ENCODE measurements around the gene ABTB1. TPM values are rescaled to one million over a fixed set of nuclear protein-coding genes. Genes with fewer than 3 reads are reported as not detected.

ABTB1 gene
- total and polyA plus RNA-seq, 2 donors (not counting 1 experiment from before 2014, with no cell fraction given): 141 to 259 TPM

DNA sequence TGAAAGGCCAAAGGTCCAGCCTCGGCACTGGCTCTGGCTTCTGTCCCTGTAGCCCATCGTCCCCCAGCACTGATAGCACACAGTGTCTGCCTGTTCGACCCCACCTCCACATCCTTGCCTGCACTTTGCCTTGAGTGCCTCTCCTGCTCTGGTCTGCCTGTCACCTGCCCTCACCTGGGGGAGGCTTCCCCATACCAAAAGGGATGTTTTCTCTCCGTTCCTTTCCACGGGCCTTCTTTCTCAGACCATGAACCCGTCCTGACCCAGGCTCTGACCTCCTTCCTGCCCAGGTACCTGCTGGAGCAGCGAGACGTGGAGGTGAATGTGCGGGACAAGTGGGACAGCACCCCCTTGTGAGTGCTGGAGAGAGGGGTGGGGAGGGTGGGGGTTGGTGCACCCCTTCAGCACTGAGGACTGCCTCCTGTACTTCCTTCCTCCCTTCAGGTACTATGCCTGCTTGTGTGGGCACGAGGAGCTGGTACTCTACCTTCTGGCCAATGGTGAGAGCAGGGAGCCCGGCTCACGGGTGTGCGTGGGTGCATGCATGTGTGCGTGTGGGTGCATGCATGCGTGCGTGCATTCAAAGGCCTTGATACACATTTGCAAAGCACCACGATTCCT is 1.5 kb downstream of the ABTB1 start:
- no peak for ATAC-seq (ENCODE audit: low read depth)
- TF ChIP-seq EZH2 (IDR thresholded peaks at IDR 0.05; ENCODE audit: borderline replicate concordance, insufficient read depth, low read depth, low read length, poor library complexity, severe bottlenecking): no peak
- TF ChIP-seq, protein P1, sequence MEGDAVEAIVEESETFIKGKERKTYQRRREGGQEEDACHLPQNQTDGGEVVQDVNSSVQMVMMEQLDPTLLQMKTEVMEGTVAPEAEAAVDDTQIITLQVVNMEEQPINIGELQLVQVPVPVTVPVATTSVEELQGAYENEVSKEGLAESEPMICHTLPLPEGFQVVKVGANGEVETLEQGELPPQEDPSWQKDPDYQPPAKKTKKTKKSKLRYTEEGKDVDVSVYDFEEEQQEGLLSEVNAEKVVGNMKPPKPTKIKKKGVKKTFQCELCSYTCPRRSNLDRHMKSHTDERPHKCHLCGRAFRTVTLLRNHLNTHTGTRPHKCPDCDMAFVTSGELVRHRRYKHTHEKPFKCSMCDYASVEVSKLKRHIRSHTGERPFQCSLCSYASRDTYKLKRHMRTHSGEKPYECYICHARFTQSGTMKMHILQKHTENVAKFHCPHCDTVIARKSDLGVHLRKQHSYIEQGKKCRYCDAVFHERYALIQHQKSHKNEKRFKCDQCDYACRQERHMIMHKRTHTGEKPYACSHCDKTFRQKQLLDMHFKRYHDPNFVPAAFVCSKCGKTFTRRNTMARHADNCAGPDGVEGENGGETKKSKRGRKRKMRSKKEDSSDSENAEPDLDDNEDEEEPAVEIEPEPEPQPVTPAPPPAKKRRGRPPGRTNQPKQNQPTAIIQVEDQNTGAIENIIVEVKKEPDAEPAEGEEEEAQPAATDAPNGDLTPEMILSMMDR (IDR thresholded peaks at IDR 0.05): no peak
- ChIA-PET CTCF (no interaction called here), POLR2A (no interaction called here)
- 94% methylated on average over 10 of the region's 17 CpGs for WGBS (ENCODE audit: insufficient coverage)
- H3K27me3 ChIP-seq (replicated peaks in 1 of 4; ENCODE audit: control extremely low read depth in 1 of 4, control insufficient read depth in 3 of 4, insufficient read depth in 4 of 4, low read length in 3 of 4): no peaks in the 10 kb centered on the region
- H2AFZ ChIP-seq (ENCODE audit: insufficient read depth, low read depth, low read length, poor library complexity, severe bottlenecking): no peak overlapping the region
- Mint-ChIP-seq H3K4me1 (peaks cover 29% of the 10 kb centered on the region), H3K9me3 (ENCODE audit: insufficient read depth) (no peaks in the 10 kb centered on the region), H3K4me3 (peak overlapping the region; percentile 90), H3K27me3 (no peaks in the 10 kb centered on the region), H3K27ac (peak overlapping the region; percentile 84)
- H3K4me3 ChIP-seq (ENCODE audit: control extremely low read depth in 1 of 5, extremely low read depth in 1 of 5, insufficient read depth in 1 of 5, low read depth in 2 of 5, low read length in 4 of 5): peak overlapping the region in 1 of 5 experiments; percentile 41
- H3K27ac ChIP-seq (ENCODE audit: low read length in 2 of 2): no peak overlapping the region
- DNase-seq: no peak
- no peaks in the 10 kb centered on the region for H3K9me3 ChIP-seq (ENCODE audit: control extremely low read depth in 1 of 3, control insufficient read depth in 2 of 3, insufficient read depth in 1 of 3, low read length in 2 of 3)
- H3K36me3 ChIP-seq (replicated peaks in 1 of 2; ENCODE audit: control extremely low read depth in 1 of 2, control insufficient read depth in 1 of 2, extremely low read depth in 1 of 2, insufficient read depth in 2 of 2, low read length in 1 of 2): peaks cover 0 to 26% of the 10 kb centered on the region in 2 experiments
- peak overlapping the region; percentile 98 for H3K9ac ChIP-seq (ENCODE audit: low read length)
- H4K20me1 ChIP-seq (ENCODE audit: control insufficient read depth, insufficient read depth, low read length, poor library complexity, severe bottlenecking): peaks cover 34% of the 10 kb centered on the region
- H3K79me2 ChIP-seq (ENCODE audit: control insufficient read depth, insufficient read depth, low read length): peaks cover 24% of the 10 kb centered on the region
- intact Hi-C loops (cut with micrococcal nuclease): no loop called here
- H3K4me2 ChIP-seq (replicated peaks; ENCODE audit: low read depth, low read length, poor library complexity, severe bottlenecking): peak overlapping the region; percentile 89
- peaks cover 16 to 22% of the 10 kb centered on the region in 2 donors for H3K4me1 ChIP-seq (ENCODE audit: control insufficient read depth in 2 of 2, insufficient read depth in 2 of 2, low read length in 2 of 2)

DNA sequence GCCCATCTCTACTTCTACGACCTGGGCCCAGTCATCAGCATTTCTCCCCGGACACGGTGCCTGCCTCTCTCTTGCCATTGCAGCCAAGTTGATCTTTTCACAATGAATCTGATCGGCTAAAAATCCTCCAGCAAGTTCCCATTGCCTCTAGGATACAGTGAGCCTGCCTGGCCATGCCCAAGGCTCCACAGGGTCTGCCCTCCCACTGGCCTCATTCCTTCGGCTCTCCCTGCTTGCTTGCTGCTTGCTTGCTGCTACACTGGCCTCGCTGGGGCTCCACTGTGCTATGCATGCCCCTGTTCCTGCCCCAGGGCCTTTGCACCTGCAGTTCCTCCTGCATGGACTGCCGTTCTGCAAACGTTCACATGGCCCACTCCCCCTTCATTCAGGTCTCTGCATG is 2.0 kb downstream of the ABTB1 start:
- no peaks in the 10 kb centered on the region for H3K27me3 Mint-ChIP-seq
- no peak overlapping the region for H3K27ac Mint-ChIP-seq
- Histone ChIP-seq H2AFZ (ENCODE audit: insufficient read depth, low read depth, low read length, poor library complexity, severe bottlenecking) (no peak overlapping the region), H3K9me3 (ENCODE audit: control extremely low read depth in 1 of 3, control insufficient read depth in 2 of 3, insufficient read depth in 1 of 3, low read length in 2 of 3) (no peaks in the 10 kb centered on the region), H3K79me2 (ENCODE audit: control insufficient read depth, insufficient read depth, low read length) (peaks cover 24% of the 10 kb centered on the region), H3K27me3 (replicated peaks in 1 of 4; ENCODE audit: control extremely low read depth in 1 of 4, control insufficient read depth in 3 of 4, insufficient read depth in 4 of 4, low read length in 3 of 4) (no peaks in the 10 kb centered on the region), H4K20me1 (ENCODE audit: control insufficient read depth, insufficient read depth, low read length, poor library complexity, severe bottlenecking) (peaks cover 34% of the 10 kb centered on the region), H3K4me1 (ENCODE audit: control insufficient read depth in 2 of 2, insufficient read depth in 2 of 2, low read length in 2 of 2) (peaks cover 16 to 22% of the 10 kb centered on the region in 2 donors), H3K9ac (ENCODE audit: low read length) (no peak overlapping the region), H3K27ac (ENCODE audit: low read length in 2 of 2) (no peak overlapping the region), H3K4me2 (replicated peaks; ENCODE audit: low read depth, low read length, poor library complexity, severe bottlenecking) (no peak overlapping the region), H3K4me3 (ENCODE audit: control extremely low read depth in 1 of 5, extremely low read depth in 1 of 5, insufficient read depth in 1 of 5, low read depth in 2 of 5, low read length in 4 of 5) (no peak overlapping the region), H3K36me3 (replicated peaks in 1 of 2; ENCODE audit: control extremely low read depth in 1 of 2, control insufficient read depth in 1 of 2, extremely low read depth in 1 of 2, insufficient read depth in 2 of 2, low read length in 1 of 2) (peaks cover 0 to 29% of the 10 kb centered on the region in 2 experiments)
- intact Hi-C loops (cut with micrococcal nuclease): no loop called here
- 98% methylated on average over 8 of the region's 8 CpGs for WGBS (ENCODE audit: insufficient coverage)
- ATAC-seq (ENCODE audit: low read depth) (no peak), DNase-seq (no peak)
- CTCF ChIA-PET: no interaction called here
- H3K9me3 Mint-ChIP-seq (ENCODE audit: insufficient read depth): no peaks in the 10 kb centered on the region
- peaks cover 29% of the 10 kb centered on the region for H3K4me1 Mint-ChIP-seq
- TF ChIP-seq, protein P1 (IDR thresholded peaks at IDR 0.05): no peak
- no peak for TF ChIP-seq EZH2 (IDR thresholded peaks at IDR 0.05; ENCODE audit: borderline replicate concordance, insufficient read depth, low read depth, low read length, poor library complexity, severe bottlenecking)
- peak overlapping the region; percentile 74 for H3K4me3 Mint-ChIP-seq
- POLR2A ChIA-PET: no interaction called here
